GM19240 (cell line): ENCODE results near the gene TBC1D19.
"Not testable (repeated sequence)": the region's sequence is repeated elsewhere in the genome, so short reads cannot be mapped to it uniquely, and the experiment has no call there.

Experiments used
- DNase-seq: peaks from one replicate; pipeline ENCODE4 v3.0.0; 2011; ENCODE audit warnings: low spot score; ENCODE audit not compliant: insufficient read length

TBC1D19 gene

GRCh38 chr4:26594778-26595177 is 10.9 kb downstream of the TBC1D19 start:
- DNase-seq: no peak

GRCh38 chr4:26596843-26597242 is 13.0 kb downstream of the TBC1D19 start:
- no peak for DNase-seq

GRCh38 chr4:26601204-26601603 is 17.3 kb downstream of the TBC1D19 start:
- DNase-seq: no peak

- DNase-seq: no peak
These were observed 23.9 kb downstream of the TBC1D19 start for GRCh38 chr4:26607776-26608175.

- DNase-seq: no peak
These were observed 25.5 kb downstream of the TBC1D19 start for GRCh38 chr4:26609391-26609790.

GRCh38 chr4:26609868-26610267 is 26.0 kb downstream of the TBC1D19 start:
- no peak for DNase-seq

- no peak for DNase-seq
These were observed 27.5 kb downstream of the TBC1D19 start for GRCh38 chr4:26611372-26611771.

GRCh38 chr4:26611885-26612284 is 28.0 kb downstream of the TBC1D19 start:
- no peak for DNase-seq

- DNase-seq: no peak
These were observed 29.4 kb downstream of the TBC1D19 start for GRCh38 chr4:26613237-26613636.

- no peak for DNase-seq
These were observed 29.9 kb downstream of the TBC1D19 start for GRCh38 chr4:26613735-26614134.

- no peak for DNase-seq
These were observed 35.9 kb downstream of the TBC1D19 start for GRCh38 chr4:26619784-26620183.

- DNase-seq: no peak
These were observed 37.5 kb downstream of the TBC1D19 start for GRCh38 chr4:26621366-26621765.

- DNase-seq: no peak
These were observed 39.0 kb downstream of the TBC1D19 start for GRCh38 chr4:26622913-26623312.

GRCh38 chr4:26626658-26627057 is 42.8 kb downstream of the TBC1D19 start:
- not testable (repeated sequence) for DNase-seq

- no peak for DNase-seq
These were observed 49.0 kb downstream of the TBC1D19 start for GRCh38 chr4:26632916-26633315.

GRCh38 chr4:26634237-26634636 is 50.4 kb downstream of the TBC1D19 start:
- DNase-seq: no peak

GRCh38 chr4:26636458-26636857 is 52.6 kb downstream of the TBC1D19 start:
- DNase-seq: no peak

GRCh38 chr4:26640639-26641038 is 56.8 kb downstream of the TBC1D19 start:
- not testable (repeated sequence) for DNase-seq

- no peak for DNase-seq
These were observed 63.8 kb downstream of the TBC1D19 start for GRCh38 chr4:26647523-26648224.

- DNase-seq: no peak
These were observed 64.4 kb downstream of the TBC1D19 start for GRCh38 chr4:26648260-26648659.

- no peak for DNase-seq
These were observed 76.4 kb downstream of the TBC1D19 start for GRCh38 chr4:26660261-26660660.

- no peak for DNase-seq
These were observed 80.0 kb downstream of the TBC1D19 start for GRCh38 chr4:26663888-26664287.

- DNase-seq: no peak
These were observed 87.1 kb downstream of the TBC1D19 start for GRCh38 chr4:26670903-26671537.
